ENCODE measurements around the gene MAN2B2. TPM values are rescaled to one million over a fixed set of nuclear protein-coding genes. Genes with fewer than 3 reads are reported as not detected.

Gene MAN2B2
- total and polyA plus RNA-seq, 12 donors: 6.0 to 27.1 (median 18.2) TPM

GRCh38 chr4:6584865-6585264, 9.9 kb downstream of the MAN2B2 start:
- WGBS, 2 donors: 93 to 95% methylated on average over 7 of the region's 7 CpGs
- no peak for DNase-seq

DNA sequence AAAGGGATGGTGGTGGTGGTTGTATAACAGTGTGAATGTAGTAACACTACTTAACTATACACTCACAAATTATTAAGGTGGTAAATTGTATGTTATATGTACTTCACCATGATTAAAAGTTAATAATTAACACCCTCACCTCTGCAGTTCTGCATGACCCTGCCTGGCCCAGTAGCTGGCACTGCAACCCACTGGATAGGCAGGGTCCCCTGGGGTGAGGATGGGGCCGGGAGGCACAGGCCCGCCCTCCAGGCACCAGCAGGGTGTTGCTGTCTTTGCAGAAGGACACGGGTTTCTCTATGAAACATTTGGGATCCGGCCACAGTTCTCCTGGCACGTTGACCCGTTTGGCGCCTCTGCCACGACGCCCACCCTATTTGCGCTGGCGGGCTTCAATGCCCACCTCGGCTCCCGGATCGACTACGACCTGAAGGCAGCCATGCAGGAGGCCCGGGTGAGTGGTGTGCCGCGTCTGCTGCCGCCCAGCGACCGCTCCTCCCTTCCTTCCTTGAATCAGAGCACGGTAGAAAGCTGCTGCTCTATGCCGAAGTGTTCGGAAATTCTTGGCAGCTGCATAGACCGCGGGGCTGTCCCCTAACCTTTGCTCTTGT, 11.8 kb downstream of the MAN2B2 start:
- Histone ChIP-seq H3K4me1 (no peaks in the 10 kb centered on the region), H3K4me3 (no peak overlapping the region), H3K27ac (no peak overlapping the region), H3K9me3 (peaks cover 0 to 20% (median 0%) of the 10 kb centered on the region in 11 donors), H3K36me3 (peaks cover 0 to 70% (median 2%) of the 10 kb centered on the region in 9 donors), H3K27me3 (no peaks in the 10 kb centered on the region)
- 86 to 88% methylated on average over 26 of the region's 26 CpGs for WGBS, 2 donors
- intact Hi-C loops (cut with DNase I): no loop called here
- DNase-seq (no peak), ATAC-seq (no peak)
- no peak for TF ChIP-seq CTCF (IDR thresholded peaks at IDR 0.05)

More at GRCh38 chr4:6584865-6585264, 9.9 kb downstream of the MAN2B2 start:
- Histone ChIP-seq H3K4me1 (no peaks in the 10 kb centered on the region), H3K9me3 (peaks cover 0 to 20% (median 0%) of the 10 kb centered on the region in 11 donors), H3K36me3 (peaks cover 0 to 72% (median 19%) of the 10 kb centered on the region in 9 donors), H3K4me3 (no peak overlapping the region), H3K27ac (no peak overlapping the region), H3K27me3 (no peaks in the 10 kb centered on the region)
- no peak for TF ChIP-seq CTCF (IDR thresholded peaks at IDR 0.05)
- ATAC-seq: no peak
- intact Hi-C loops (cut with DNase I): no loop called here

- Histone ChIP-seq H3K9me3 (peaks cover 0 to 9% (median 0%) of the 10 kb centered on the region in 11 donors), H3K4me1 (no peaks in the 10 kb centered on the region), H3K36me3 (peaks cover 0 to 74% (median 2%) of the 10 kb centered on the region in 9 donors), H3K27ac (no peak overlapping the region), H3K4me3 (no peak overlapping the region), H3K27me3 (no peaks in the 10 kb centered on the region)
- WGBS, 2 donors: 99% methylated on average over 4 of the region's 4 CpGs
- intact Hi-C loops (cut with DNase I): no loop called here
- ATAC-seq: no peak
- no peak for TF ChIP-seq CTCF (IDR thresholded peaks at IDR 0.05)
- no peak for DNase-seq
Measured at GRCh38 chr4:6589444-6589843, 14.5 kb downstream of the MAN2B2 start.

GRCh38 chr4:6591313-6591712, 16.3 kb downstream of the MAN2B2 start:
- intact Hi-C loops (cut with DNase I): no loop called here
- Histone ChIP-seq H3K4me1 (no peaks in the 10 kb centered on the region), H3K9me3 (no peaks in the 10 kb centered on the region), H3K27ac (no peak overlapping the region), H3K4me3 (no peak overlapping the region), H3K27me3 (no peaks in the 10 kb centered on the region), H3K36me3 (peaks cover 0 to 78% (median 2%) of the 10 kb centered on the region in 9 donors)
- WGBS, 2 donors: 87 to 92% methylated on average over 9 of the region's 9 CpGs
- DNase-seq: no peak
- no peak for TF ChIP-seq CTCF (IDR thresholded peaks at IDR 0.05)
- ATAC-seq: no peak
